GM23338 (cell line): ENCODE measurements around the gene ATG7. TPM values are rescaled to one million over a fixed set of nuclear protein-coding genes. Genes with fewer than 3 reads are reported as not detected.

Source experiments
- ATAC-seq: fragments of 200-7000 bp; cut with Tn5 transposase; 3 replicates; pipeline ENCODE4 v1.9.1; 2020
- DNase-seq: peaks from one replicate; pipeline ENCODE4 v3.0.0-alpha.2; 2015; ENCODE audit warnings: low spot score
- H2AFZ ChIP-seq: fragments of 200-600 bp; sonication (generic); 2 replicates; pipeline ENCODE4 v1.8.0; 2016; ENCODE audit warnings: antibody characterized with exemption, mild to moderate bottlenecking, moderate library complexity
- H3F3A ChIP-seq: fragments of 200-600 bp; sonication (generic); replicated peaks from 2 replicates; pipeline ENCODE4 v1.8.0; 2017; ENCODE audit warnings: antibody characterized with exemption, mixed run types, low read depth
- H3K27ac ChIP-seq: fragments of 200-600 bp; sonication (generic); 2 replicates; pipeline ENCODE4 v1.6.1; 2016; ENCODE audit warnings: low read depth
- H3K27me3 ChIP-seq: fragments of 200-600 bp; sonication (generic); 2 replicates; pipeline ENCODE4 v1.8.0; 2016; ENCODE audit warnings: mild to moderate bottlenecking, mixed run types, moderate library complexity; ENCODE audit not compliant: insufficient read depth
- H3K36me3 ChIP-seq: fragments of 200-600 bp; sonication (generic); 2 replicates; pipeline ENCODE4 v1.8.0; 2016; ENCODE audit warnings: mild to moderate bottlenecking; ENCODE audit not compliant: insufficient read depth
- H3K4me1 ChIP-seq: fragments of 200-600 bp; sonication (generic); 2 replicates; pipeline ENCODE4 v1.8.0; 2016; ENCODE audit warnings: mild to moderate bottlenecking, moderate library complexity; ENCODE audit not compliant: insufficient read depth
- H3K4me2 ChIP-seq: fragments of 200-600 bp; sonication (generic); 2 replicates; pipeline ENCODE4 v1.7.1; 2017; ENCODE audit warnings: mixed run types
- H3K4me3 ChIP-seq: fragments of 200-600 bp; sonication (generic); 2 replicates; pipeline ENCODE4 v1.6.1; 2016; ENCODE audit warnings: mixed run types
- H3K79me2 ChIP-seq: fragments of 200-600 bp; sonication (generic); replicated peaks from 2 replicates; pipeline ENCODE4 v1.8.0; 2017; ENCODE audit warnings: mild to moderate bottlenecking; ENCODE audit not compliant: insufficient read depth
- H3K9me2 ChIP-seq: fragments of 200-600 bp; sonication (generic); 2 replicates; pipeline ENCODE4 v1.8.0; 2017; ENCODE audit not compliant: insufficient read depth
- H4K20me1 ChIP-seq: fragments of 200-600 bp; sonication (generic); replicated peaks from 2 replicates; pipeline ENCODE4 v1.8.0; 2017; ENCODE audit warnings: mild to moderate bottlenecking; ENCODE audit not compliant: insufficient read depth
- H3K27ac Mint-ChIP-seq: 2 replicates; pipeline ENCODE4 v1.8.0; 2020; ENCODE audit warnings: inconsistent platforms, mild to moderate bottlenecking, moderate library complexity, mixed read lengths
- H3K27me3 Mint-ChIP-seq: 3 replicates; pipeline ENCODE4 v1.8.0; 2022; ENCODE audit warnings: low read depth, mild to moderate bottlenecking, moderate library complexity, mixed read lengths, inconsistent platforms; ENCODE audit not compliant: insufficient read depth, poor library complexity
- H3K36me3 Mint-ChIP-seq: 3 replicates; pipeline ENCODE4 v1.8.0; 2021; ENCODE audit warnings: low read depth, mild to moderate bottlenecking, inconsistent platforms, moderate library complexity, mixed read lengths
- H3K4me1 Mint-ChIP-seq: 3 replicates; pipeline ENCODE4 v1.8.0; 2020; ENCODE audit warnings: mild to moderate bottlenecking, inconsistent platforms, mixed read lengths
- H3K4me3 Mint-ChIP-seq: 3 replicates; pipeline ENCODE4 v1.8.0; 2021; ENCODE audit warnings: moderate library complexity, mild to moderate bottlenecking, inconsistent platforms, mixed read lengths
- H3K9me3 Mint-ChIP-seq: 3 replicates; pipeline ENCODE4 v1.8.0; 2020; ENCODE audit warnings: moderate library complexity, mild to moderate bottlenecking, inconsistent platforms, mixed read lengths
- CREB1 ChIP-seq: fragments of 250-450 bp; sonication (Bioruptor Pico); IDR thresholded peaks from 2 replicates; pipeline ENCODE4 v1.5.0; 2020; ENCODE audit warnings: low read depth, mild to moderate bottlenecking, moderate library complexity
- CTCF ChIP-seq, 2 experiments: fragments of 200-600 bp in 1 of 2; sonication (generic) in 1 of 2; conservative IDR thresholded peaks; 2 replicates each; pipeline versions ENCODE4 v1.5.1 to v1.6.1; 2016 to 2017; ENCODE audit warnings: antibody characterized with exemption in 2 of 2, low read depth in 2 of 2, mild to moderate bottlenecking in 2 of 2, moderate library complexity in 1 of 2
- ETS1 ChIP-seq: IDR thresholded peaks from 2 replicates; pipeline ENCODE4 v1.6.1; 2016; ENCODE audit warnings: antibody characterized with exemption
- EZH2 ChIP-seq: fragments of 200-600 bp; sonication (generic); IDR thresholded peaks from one replicate; pipeline ENCODE4 v1.8.0; 2017; ENCODE audit warnings: antibody characterized with exemption, mild to moderate bottlenecking, low read depth; ENCODE audit not compliant: unreplicated experiment
- EZH2phosphoT487 ChIP-seq: fragments of 200-600 bp; sonication (generic); IDR thresholded peaks from one replicate; pipeline ENCODE4 v1.8.1; 2018; ENCODE audit warnings: antibody characterized with exemption; ENCODE audit not compliant: unreplicated experiment
- JUNB ChIP-seq: IDR thresholded peaks from one replicate; pipeline ENCODE4 v1.6.1; 2016; ENCODE audit warnings: antibody characterized with exemption; ENCODE audit not compliant: unreplicated experiment
- NANOG ChIP-seq: IDR thresholded peaks from 2 replicates; pipeline ENCODE4 v1.6.1; 2016; ENCODE audit warnings: antibody characterized with exemption, borderline replicate concordance
- POLR2AphosphoS5 ChIP-seq: IDR thresholded peaks from 2 replicates; pipeline ENCODE4 v1.6.1; 2016; ENCODE audit warnings: antibody characterized with exemption, low read depth
- REST ChIP-seq: IDR thresholded peaks from one replicate; pipeline ENCODE4 v1.6.1; 2018; ENCODE audit warnings: antibody characterized with exemption; ENCODE audit not compliant: unreplicated experiment
- STAT1 ChIP-seq: IDR thresholded peaks from one replicate; pipeline ENCODE4 v1.6.1; 2016; ENCODE audit warnings: antibody characterized with exemption; ENCODE audit not compliant: unreplicated experiment
- ZNF114 ChIP-seq: fragments of 250-450 bp; sonication (Bioruptor Pico); IDR thresholded peaks from 2 replicates; pipeline ENCODE4 v1.5.0; 2020; ENCODE audit warnings: mild to moderate bottlenecking, moderate library complexity
- ZNF331 ChIP-seq: fragments of 250-450 bp; sonication (Bioruptor Pico); IDR thresholded peaks from 2 replicates; pipeline ENCODE4 v1.5.0; 2020; ENCODE audit warnings: low read depth, mild to moderate bottlenecking, moderate library complexity
- ZNF462 ChIP-seq: fragments of 250-450 bp; sonication (Bioruptor Pico); IDR thresholded peaks from 2 replicates; pipeline ENCODE4 v1.5.0; 2020; ENCODE audit warnings: mild to moderate bottlenecking, moderate library complexity
- polyA plus RNA-seq: library from polyadenylated mRNA; unstranded; fragments of >200 nt; fragmentation: Nextera tagmentation; extraction: Ambion mirVana; gene quantifications from 2 replicates; pipeline ENCODE4 v1.2.1, GENCODE V29; 2016
- total RNA-seq: library from RNA; depleted of rRNA; stranded (reverse); fragments of >200 nt; shearing (Covaris generic); gene quantifications from 2 replicates; pipeline ENCODE4 v1.2.3, GENCODE V29; 2014

The ATG7 gene
- total and polyA plus RNA-seq, 2 experiments from 2014 or later, result 16.2 to 36.7 TPM

GRCh38 chr3:11465744-11466616 lies 193.8 kb downstream of the ATG7 start:
- ATAC-seq (no peak), DNase-seq (no peak)
- Mint-ChIP-seq H3K4me1 (peaks cover 2% of the 10 kb centered on the region), H3K36me3 (no peaks in the 10 kb centered on the region), H3K4me3 (no peak overlapping the region), H3K27me3 (no peaks in the 10 kb centered on the region), H3K9me3 (no peaks in the 10 kb centered on the region), H3K27ac (no peak overlapping the region)
- Histone ChIP-seq H3K9me2 (no peaks in the 10 kb centered on the region), H3K4me3 (no peak overlapping the region), H3K4me2 (no peak overlapping the region), H4K20me1 (no peaks in the 10 kb centered on the region), H3K79me2 (no peaks in the 10 kb centered on the region), H3K4me1 (no peaks in the 10 kb centered on the region), H2AFZ (no peak overlapping the region), H3F3A (no peaks in the 10 kb centered on the region), H3K36me3 (no peaks in the 10 kb centered on the region), H3K27me3 (no peaks in the 10 kb centered on the region), H3K27ac (0 out of 2 replicates have a peak overlapping the region, but pooled peaks have one; percentile 19)
- no peak for TF ChIP-seq ZNF331 (CRISPR knock-in tag)
- no peak for TF ChIP-seq ZNF462 (CRISPR knock-in tag)
- TF ChIP-seq EZH2phosphoT487, result no peak
- no peak for TF ChIP-seq ETS1
- no peak for TF ChIP-seq EZH2
- TF ChIP-seq ZNF114, result no peak
- no peak for TF ChIP-seq STAT1
- TF ChIP-seq REST, result no peak
- no peak for TF ChIP-seq CTCF (conservative IDR thresholded peaks at IDR 0.05; ENCODE audit: low read depth in 2 of 2)
- TF ChIP-seq JUNB, result no peak
- no peak for TF ChIP-seq POLR2AphosphoS5
- no peak for TF ChIP-seq NANOG
- TF ChIP-seq CREB1 (CRISPR knock-in tag), result no peak
